ENCODE measurements around the gene PRKCZ.

GRCh38 chr1:2105781-2106524 lies 55.7 kb downstream of the PRKCZ start:
- no peak for TF ChIP-seq CTCF (IDR thresholded peaks at IDR 0.05)
- TF ChIP-seq POLR2A (IDR thresholded peaks at IDR 0.05) = no peak

Data from vagina (tissue), 2 donors.